IMR-90 (cell line): ENCODE data around the gene ARSH. TPM values are rescaled to one million over a fixed set of nuclear protein-coding genes. Genes with fewer than 3 reads are reported as not detected.

ENCODE experiments used
- ATAC-seq: fragments of 200-7000 bp; cut with Tn5 transposase; 2 replicates; pipeline ENCODE4 v1.9.1; 2020; ENCODE audit warnings: low read depth, mild to moderate bottlenecking, moderate library complexity
- BruUV-seq: library from RNA; stranded (reverse); fragments of 400-500 nt; replicated peaks from 2 replicates; lab custom pipeline; 2021; lab: Mats Ljungman, UMichigan
- CTCF ChIA-PET: fragments of 300-600 bp; formaldehyde crosslinking; extraction: SDS; loops from one replicate; lab custom pipeline; 2021; ENCODE audit warnings: antibody characterized with exemption; lab: Yijun Ruan, JAX
- POLR2A ChIA-PET: fragments of 300-600 bp; sonication (Branson Sonifier 250); formaldehyde crosslinking; loops from one replicate; lab custom pipeline; 2022; ENCODE audit warnings: antibody characterized with exemption; ENCODE audit not compliant: unreplicated experiment; lab: Charles Lee
- DNase-seq: peaks from one replicate; pipeline ENCODE4 v3.0.0; 2013
- H2AFZ ChIP-seq: replicated peaks from 2 replicates; pipeline ENCODE3; 2013; ENCODE audit warnings: low read length, mild to moderate bottlenecking; ENCODE audit not compliant: poor library complexity
- H2AK5ac ChIP-seq: 2 replicates; pipeline ENCODE4 v1.6.1; 2013; ENCODE audit warnings: low read depth, low read length, inconsistent platforms
- H2AK9ac ChIP-seq: replicated peaks from 2 replicates; pipeline ENCODE3; 2013; ENCODE audit warnings: mild to moderate bottlenecking, low read depth, low read length, moderate library complexity; ENCODE audit not compliant: poor library complexity
- H2BK120ac ChIP-seq: 2 replicates; pipeline ENCODE4 v1.6.1; 2013; ENCODE audit warnings: low read depth, low read length, inconsistent platforms
- H2BK15ac ChIP-seq: 3 replicates; pipeline ENCODE4 v1.6.1; 2013; ENCODE audit warnings: low read depth, low read length, inconsistent platforms
- H2BK20ac ChIP-seq: 2 replicates; pipeline ENCODE4 v1.6.1; 2013; ENCODE audit warnings: low read depth, mild to moderate bottlenecking, inconsistent platforms, low read length, moderate library complexity
- H2BK5ac ChIP-seq: 2 replicates; pipeline ENCODE4 v1.6.1; 2013; ENCODE audit warnings: mild to moderate bottlenecking, low read depth, low read length, inconsistent platforms; ENCODE audit not compliant: poor library complexity, severe bottlenecking
- H3K14ac ChIP-seq: replicated peaks from 2 replicates; pipeline ENCODE4 v1.6.1; 2013; ENCODE audit warnings: low read depth, low read length, inconsistent platforms
- H3K18ac ChIP-seq: 2 replicates; pipeline ENCODE4 v1.6.1; 2013; ENCODE audit warnings: low read depth, low read length, control low read depth
- H3K23ac ChIP-seq: 2 replicates; pipeline ENCODE4 v1.6.1; 2013; ENCODE audit warnings: low read depth, low read length, inconsistent platforms
- H3K27ac ChIP-seq: 2 replicates; pipeline ENCODE4 v1.5.1; 2013; ENCODE audit warnings: mild to moderate bottlenecking, control low read depth, low read length; ENCODE audit not compliant: insufficient read depth
- H3K27me3 ChIP-seq: 2 replicates; pipeline ENCODE4 v1.6.1; 2013; ENCODE audit warnings: low read length; ENCODE audit not compliant: control insufficient read depth, insufficient read depth
- H3K36me3 ChIP-seq: 2 replicates; pipeline ENCODE4 v1.6.1; 2013; ENCODE audit warnings: low read length, mixed read lengths; ENCODE audit not compliant: control insufficient read depth, insufficient read depth
- H3K4ac ChIP-seq: 2 replicates; pipeline ENCODE4 v1.6.1; 2013; ENCODE audit warnings: low read depth, low read length, inconsistent platforms
- H3K4me1 ChIP-seq: 2 replicates; pipeline ENCODE4 v1.6.1; 2013; ENCODE audit warnings: low read length, mixed read lengths; ENCODE audit not compliant: control insufficient read depth, insufficient read depth
- H3K4me2 ChIP-seq: 2 replicates; pipeline ENCODE4 v1.6.1; 2013; ENCODE audit warnings: low read depth, mild to moderate bottlenecking, control low read depth, low read length, moderate library complexity
- H3K4me3 ChIP-seq: 2 replicates; pipeline ENCODE4 v1.5.1; 2013; ENCODE audit warnings: low read depth, mild to moderate bottlenecking, control low read depth, low read length, moderate library complexity; ENCODE audit not compliant: insufficient read depth
- H3K56ac ChIP-seq: 2 replicates; pipeline ENCODE4 v1.6.1; 2013; ENCODE audit warnings: low read length, inconsistent platforms; ENCODE audit not compliant: insufficient read depth; ENCODE audit errors: extremely low read depth
- H3K79me1 ChIP-seq, 2 experiments: 2 replicates each; pipeline ENCODE4 v1.6.1; 2013; ENCODE audit warnings: low read length in 2 of 2, inconsistent platforms in 1 of 2, low read depth in 1 of 2
- H3K9ac ChIP-seq: 2 replicates; pipeline ENCODE4 v1.6.1; 2013; ENCODE audit warnings: low read depth, low read length, control low read depth
- H3K9me1 ChIP-seq: 2 replicates; pipeline ENCODE4 v1.6.1; 2013; ENCODE audit warnings: low read length, inconsistent platforms; ENCODE audit not compliant: insufficient read depth
- H3K9me3 ChIP-seq: 2 replicates; pipeline ENCODE4 v1.6.1; 2013; ENCODE audit warnings: low read length; ENCODE audit not compliant: control insufficient read depth, insufficient read depth
- H4K20me1 ChIP-seq: 2 replicates; pipeline ENCODE4 v1.6.1; 2013; ENCODE audit warnings: low read length, inconsistent platforms; ENCODE audit not compliant: insufficient read depth
- H4K5ac ChIP-seq: 2 replicates; pipeline ENCODE4 v1.6.1; 2013; ENCODE audit warnings: mild to moderate bottlenecking, low read depth, low read length, control low read depth
- H4K8ac ChIP-seq, 2 experiments: 2 replicates each; pipeline ENCODE4 v1.6.1; 2013; ENCODE audit warnings: low read depth in 2 of 2, low read length in 2 of 2, control low read depth in 1 of 2, inconsistent platforms in 1 of 2
- H4K91ac ChIP-seq: 2 replicates; pipeline ENCODE4 v1.6.1; 2013; ENCODE audit warnings: low read depth, low read length, inconsistent platforms; ENCODE audit not compliant: insufficient read depth
- BHLHE40 ChIP-seq: fragments of 150-350 bp; IDR thresholded peaks from 2 replicates; pipeline ENCODE4 v1.6.1; 2016; ENCODE audit warnings: mild to moderate bottlenecking, low read depth, low read length
- MAZ ChIP-seq: IDR thresholded peaks from 2 replicates; pipeline ENCODE4 v1.6.1; 2012; ENCODE audit warnings: low read depth, mild to moderate bottlenecking, low read length, improper control_type of control experiment, moderate library complexity, borderline replicate concordance
- MXI1 ChIP-seq: IDR thresholded peaks from 2 replicates; pipeline ENCODE4 v1.6.1; 2012; ENCODE audit warnings: low read depth, mild to moderate bottlenecking, low read length, moderate library complexity, borderline replicate concordance
- SMC3 ChIP-seq: fragments of 150-350 bp; IDR thresholded peaks from 2 replicates; pipeline ENCODE4 v1.6.1; 2016; ENCODE audit warnings: low read depth, mild to moderate bottlenecking, antibody characterized with exemption, low read length, moderate library complexity
- WGBS, 2 experiments: methylation state at CpG; one replicate each; pipeline versions ENCODE4 v1.1.5 to v1.1.7; 2013; ENCODE audit warnings: missing lambda C conversion rate in 2 of 2; ENCODE audit not compliant: insufficient read length in 1 of 2; ENCODE audit errors: extremely low coverage in 2 of 2; 5-methylcytosine and 5-hydroxymethylcytosine counted together
- dilution Hi-C: fragments of 300-500 bp; cut with HindIII; formaldehyde crosslinking; loops from one replicate; pipeline ENCODE4 v1.14.3; 2018; ENCODE audit warnings: low sequenced_read_pairs; ENCODE audit not compliant: unreplicated experiment
- in situ Hi-C: fragments of 300-500 bp; cut with MboI; formaldehyde crosslinking; loops from 3 replicates; pipeline ENCODE4 v1.14.3; 2019; ENCODE audit warnings: low sequenced_read_pairs, inconsistent platforms, mixed read lengths
- intact Hi-C: fragments of 100-400 bp; cut with micrococcal nuclease; formaldehyde crosslinking; loops from 2 replicates; pipeline ENCODE4 v1.10.0; 2022
- polyA plus RNA-seq, 3 experiments: library from polyadenylated mRNA; depleted of rRNA; stranded (reverse); fragments of >200 nt; gene quantifications; 2 replicates each; pipeline ENCODE4 v1.2.3, GENCODE V29; 2012; ENCODE audit warnings: low replicate concordance in 1 of 3
- total RNA-seq: library from RNA; depleted of rRNA; stranded (reverse); fragments of >200 nt; gene quantifications from 2 replicates; pipeline ENCODE4 v1.2.3, GENCODE V29; 2012
- TF ChIP-seq, protein P1 (sequence below): fragments of 150-350 bp; IDR thresholded peaks from 2 replicates; pipeline ENCODE4 v1.6.1; 2017; ENCODE audit warnings: mild to moderate bottlenecking, antibody characterized with exemption, low read length, low read depth

ARSH gene
- total and polyA plus RNA-seq, 2 of the 4 experiments (the other 2 are of a cell fraction) = not detected

DNA sequence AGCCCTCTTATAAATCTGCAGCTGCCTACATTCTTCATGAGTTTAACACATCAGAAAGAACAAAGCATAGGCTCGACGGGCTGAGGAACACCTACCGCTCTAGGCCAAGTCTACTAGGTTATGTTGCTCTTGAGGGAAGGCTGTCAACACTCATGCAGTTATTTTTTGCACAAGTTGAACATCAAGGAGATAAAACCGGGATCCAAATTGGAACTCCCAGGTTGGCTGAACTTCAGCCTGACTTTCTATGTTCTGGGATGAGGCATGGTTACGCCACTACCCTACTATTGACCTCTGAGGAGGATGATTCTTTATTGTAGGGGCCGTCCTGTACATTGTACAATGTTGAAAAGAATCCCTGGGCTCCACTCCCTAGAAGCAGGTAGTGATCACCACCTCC is 37.3 kb upstream of the ARSH start:
- Histone ChIP-seq H3K79me1 (no peaks in the 10 kb centered on the region), H4K5ac (no peak overlapping the region), H3K9me1 (no peaks in the 10 kb centered on the region), H4K20me1 (no peaks in the 10 kb centered on the region), H3K27me3 (no peaks in the 10 kb centered on the region), H3K23ac (no peak overlapping the region), H2BK20ac (no peak overlapping the region), H3K4me2 (no peak overlapping the region), H4K91ac (no peak overlapping the region), H3K4me1 (peaks cover 1% of the 10 kb centered on the region; the same call in 1 of the 2 replicates), H3K9ac (no peak overlapping the region), H3K4me3 (no peak overlapping the region), H3K36me3 (no peaks in the 10 kb centered on the region), H2AFZ (no peak overlapping the region), H2BK5ac (no peak overlapping the region), H3K9me3 (peaks cover 5% of the 10 kb centered on the region; the same call in 1 of the 2 replicates), H3K18ac (no peak overlapping the region), H2AK5ac (no peak overlapping the region), H4K8ac (no peak overlapping the region), H3K56ac (no peak overlapping the region), H2AK9ac (no peak overlapping the region), H3K27ac (no peak overlapping the region), H3K14ac (no peak overlapping the region), H2BK120ac (no peak overlapping the region), H2BK15ac (no peak overlapping the region), H3K4ac (no peak overlapping the region)
- TF ChIP-seq, protein P1, sequence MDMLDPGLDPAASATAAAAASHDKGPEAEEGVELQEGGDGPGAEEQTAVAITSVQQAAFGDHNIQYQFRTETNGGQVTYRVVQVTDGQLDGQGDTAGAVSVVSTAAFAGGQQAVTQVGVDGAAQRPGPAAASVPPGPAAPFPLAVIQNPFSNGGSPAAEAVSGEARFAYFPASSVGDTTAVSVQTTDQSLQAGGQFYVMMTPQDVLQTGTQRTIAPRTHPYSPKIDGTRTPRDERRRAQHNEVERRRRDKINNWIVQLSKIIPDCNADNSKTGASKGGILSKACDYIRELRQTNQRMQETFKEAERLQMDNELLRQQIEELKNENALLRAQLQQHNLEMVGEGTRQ = no peak
- TF ChIP-seq MAZ (no peak), BHLHE40 (no peak), MXI1 (no peak), SMC3 (no peak)
- intact Hi-C loops (no loop called here), in situ Hi-C loops (no loop called here), dilution Hi-C loops (no loop called here)
- ATAC-seq (no peak), DNase-seq (no peak)
- BruUV-seq = no TSS peak
- POLR2A ChIA-PET = no interaction called here
- CTCF ChIA-PET = no interaction called here
- WGBS, 2 experiments = no CpG with 5 or more reads among the region's 6 CpGs
